ENCODE data around the gene AK9.
A peak's percentile ranks its signal among the peaks of the same experiment; 100 is the strongest.

The AK9 gene

GRCh38 chr6:109507490-109508072, 183.4 kb downstream of the AK9 start:
- Histone ChIP-seq H3K27ac (ENCODE audit: low read depth in 2 of 2, low read length in 2 of 2) (no peak overlapping the region), H3K4me3 (ENCODE audit: low read length in 2 of 2) (no peak overlapping the region), H3K9me3 (ENCODE audit: control insufficient read depth in 2 of 2, low read length in 2 of 2) (no peaks in the 10 kb centered on the region), H3K9ac (ENCODE audit: low read depth in 1 of 2, low read length in 2 of 2) (no peak overlapping the region), H3K4me1 (ENCODE audit: control insufficient read depth in 2 of 2, insufficient read depth in 2 of 2, low read length in 2 of 2) (no peaks in the 10 kb centered on the region), H3K27me3 (ENCODE audit: control insufficient read depth in 2 of 2, insufficient read depth in 2 of 2, low read length in 2 of 2) (no peaks in the 10 kb centered on the region), H3K36me3 (ENCODE audit: control insufficient read depth in 2 of 2, insufficient read depth in 2 of 2, low read length in 2 of 2) (no peaks in the 10 kb centered on the region)

GRCh38 chr6:109506841-109507240, 184.2 kb downstream of the AK9 start:
- Histone ChIP-seq H3K27me3 (ENCODE audit: control insufficient read depth in 2 of 2, insufficient read depth in 2 of 2, low read length in 2 of 2) (no peaks in the 10 kb centered on the region), H3K9ac (ENCODE audit: low read depth in 1 of 2, low read length in 2 of 2) (no peak overlapping the region), H3K36me3 (ENCODE audit: control insufficient read depth in 2 of 2, insufficient read depth in 2 of 2, low read length in 2 of 2) (no peaks in the 10 kb centered on the region), H3K27ac (ENCODE audit: low read depth in 2 of 2, low read length in 2 of 2) (no peak overlapping the region), H3K4me1 (ENCODE audit: control insufficient read depth in 2 of 2, insufficient read depth in 2 of 2, low read length in 2 of 2) (no peaks in the 10 kb centered on the region), H3K9me3 (ENCODE audit: control insufficient read depth in 2 of 2, low read length in 2 of 2) (no peaks in the 10 kb centered on the region), H3K4me3 (ENCODE audit: low read length in 2 of 2) (no peak overlapping the region)

- H3K36me3 ChIP-seq (ENCODE audit: control insufficient read depth in 2 of 2, insufficient read depth in 2 of 2, low read length in 2 of 2) = no peaks in the 10 kb centered on the region
- no peak overlapping the region for H3K9ac ChIP-seq (ENCODE audit: low read depth in 1 of 2, low read length in 2 of 2)
- H3K4me1 ChIP-seq (ENCODE audit: control insufficient read depth in 2 of 2, insufficient read depth in 2 of 2, low read length in 2 of 2) = no peaks in the 10 kb centered on the region
- no peaks in the 10 kb centered on the region for H3K27me3 ChIP-seq (ENCODE audit: control insufficient read depth in 2 of 2, insufficient read depth in 2 of 2, low read length in 2 of 2)
- H3K9me3 ChIP-seq (ENCODE audit: control insufficient read depth in 2 of 2, low read length in 2 of 2) = no peaks in the 10 kb centered on the region
- no peak overlapping the region for H3K4me3 ChIP-seq (ENCODE audit: low read length in 2 of 2)
- H3K27ac ChIP-seq (ENCODE audit: low read depth in 2 of 2, low read length in 2 of 2) = no peak overlapping the region
Measured at GRCh38 chr6:109506314-109506713, 184.7 kb downstream of the AK9 start.

GRCh38 chr6:109503327-109504224, 187.4 kb downstream of the AK9 start:
- no peaks in the 10 kb centered on the region for H3K9me3 ChIP-seq (ENCODE audit: control insufficient read depth in 2 of 2, low read length in 2 of 2)
- no peak overlapping the region for H3K27ac ChIP-seq (ENCODE audit: low read depth in 2 of 2, low read length in 2 of 2)
- H3K9ac ChIP-seq (ENCODE audit: low read depth in 1 of 2, low read length in 2 of 2) = no peak overlapping the region
- H3K4me3 ChIP-seq (ENCODE audit: low read length in 2 of 2) = no peak overlapping the region
- no peaks in the 10 kb centered on the region for H3K4me1 ChIP-seq (ENCODE audit: control insufficient read depth in 2 of 2, insufficient read depth in 2 of 2, low read length in 2 of 2)
- H3K36me3 ChIP-seq (ENCODE audit: control insufficient read depth in 2 of 2, insufficient read depth in 2 of 2, low read length in 2 of 2) = no peaks in the 10 kb centered on the region
- no peaks in the 10 kb centered on the region for H3K27me3 ChIP-seq (ENCODE audit: control insufficient read depth in 2 of 2, insufficient read depth in 2 of 2, low read length in 2 of 2)

GRCh38 chr6:109498936-109499335, 192.1 kb downstream of the AK9 start:
- no peak overlapping the region for H3K4me3 ChIP-seq (ENCODE audit: low read length in 2 of 2)
- H3K4me1 ChIP-seq (ENCODE audit: control insufficient read depth in 2 of 2, insufficient read depth in 2 of 2, low read length in 2 of 2) = no peaks in the 10 kb centered on the region
- H3K27me3 ChIP-seq (ENCODE audit: control insufficient read depth in 2 of 2, insufficient read depth in 2 of 2, low read length in 2 of 2) = no peaks in the 10 kb centered on the region
- no peaks in the 10 kb centered on the region for H3K36me3 ChIP-seq (ENCODE audit: control insufficient read depth in 2 of 2, insufficient read depth in 2 of 2, low read length in 2 of 2)
- H3K9me3 ChIP-seq (ENCODE audit: control insufficient read depth in 2 of 2, low read length in 2 of 2) = no peaks in the 10 kb centered on the region
- H3K9ac ChIP-seq (ENCODE audit: low read depth in 1 of 2, low read length in 2 of 2) = no peak overlapping the region
- H3K27ac ChIP-seq (ENCODE audit: low read depth in 2 of 2, low read length in 2 of 2) = no peak overlapping the region

- Histone ChIP-seq H3K4me1 (ENCODE audit: control insufficient read depth in 2 of 2, insufficient read depth in 2 of 2, low read length in 2 of 2) (no peaks in the 10 kb centered on the region), H3K36me3 (ENCODE audit: control insufficient read depth in 2 of 2, insufficient read depth in 2 of 2, low read length in 2 of 2) (no peaks in the 10 kb centered on the region), H3K4me3 (ENCODE audit: low read length in 2 of 2) (no peak overlapping the region), H3K9ac (ENCODE audit: low read depth in 1 of 2, low read length in 2 of 2) (no peak overlapping the region), H3K9me3 (ENCODE audit: control insufficient read depth in 2 of 2, low read length in 2 of 2) (no peaks in the 10 kb centered on the region), H3K27me3 (ENCODE audit: control insufficient read depth in 2 of 2, insufficient read depth in 2 of 2, low read length in 2 of 2) (no peaks in the 10 kb centered on the region), H3K27ac (ENCODE audit: low read depth in 2 of 2, low read length in 2 of 2) (no peak overlapping the region)
Measured at GRCh38 chr6:109498052-109498451, 192.9 kb downstream of the AK9 start.

GRCh38 chr6:109496036-109496772, 194.8 kb downstream of the AK9 start:
- Histone ChIP-seq H3K9me3 (ENCODE audit: control insufficient read depth in 2 of 2, low read length in 2 of 2) (no peaks in the 10 kb centered on the region), H3K4me3 (ENCODE audit: low read length in 2 of 2) (no peak overlapping the region), H3K9ac (ENCODE audit: low read depth in 1 of 2, low read length in 2 of 2) (no peak overlapping the region), H3K4me1 (ENCODE audit: control insufficient read depth in 2 of 2, insufficient read depth in 2 of 2, low read length in 2 of 2) (no peaks in the 10 kb centered on the region), H3K36me3 (ENCODE audit: control insufficient read depth in 2 of 2, insufficient read depth in 2 of 2, low read length in 2 of 2) (no peaks in the 10 kb centered on the region), H3K27me3 (ENCODE audit: control insufficient read depth in 2 of 2, insufficient read depth in 2 of 2, low read length in 2 of 2) (no peaks in the 10 kb centered on the region), H3K27ac (ENCODE audit: low read depth in 2 of 2, low read length in 2 of 2) (no peak overlapping the region)

GRCh38 chr6:109493865-109494264, 197.1 kb downstream of the AK9 start:
- no peaks in the 10 kb centered on the region for H3K4me1 ChIP-seq (ENCODE audit: control insufficient read depth in 2 of 2, insufficient read depth in 2 of 2, low read length in 2 of 2)
- no peaks in the 10 kb centered on the region for H3K9me3 ChIP-seq (ENCODE audit: control insufficient read depth in 2 of 2, low read length in 2 of 2)
- H3K4me3 ChIP-seq (ENCODE audit: low read length in 2 of 2) = no peak overlapping the region
- H3K9ac ChIP-seq (ENCODE audit: low read depth in 1 of 2, low read length in 2 of 2) = no peak overlapping the region
- H3K36me3 ChIP-seq (ENCODE audit: control insufficient read depth in 2 of 2, insufficient read depth in 2 of 2, low read length in 2 of 2) = no peaks in the 10 kb centered on the region
- H3K27ac ChIP-seq (ENCODE audit: low read depth in 2 of 2, low read length in 2 of 2) = no peak overlapping the region
- H3K27me3 ChIP-seq (ENCODE audit: control insufficient read depth in 2 of 2, insufficient read depth in 2 of 2, low read length in 2 of 2) = no peaks in the 10 kb centered on the region

GRCh38 chr6:109491207-109491938, 199.6 kb downstream of the AK9 start:
- no peak overlapping the region for H3K9ac ChIP-seq (ENCODE audit: low read depth in 1 of 2, low read length in 2 of 2)

More at GRCh38 chr6:109491207-109491938, 199.6 kb downstream of the AK9 start:
- Histone ChIP-seq H3K4me1 (ENCODE audit: control insufficient read depth in 2 of 2, insufficient read depth in 2 of 2, low read length in 2 of 2) (no peaks in the 10 kb centered on the region), H3K9me3 (ENCODE audit: control insufficient read depth in 2 of 2, low read length in 2 of 2) (no peaks in the 10 kb centered on the region), H3K36me3 (ENCODE audit: control insufficient read depth in 2 of 2, insufficient read depth in 2 of 2, low read length in 2 of 2) (no peaks in the 10 kb centered on the region), H3K4me3 (ENCODE audit: low read length in 2 of 2) (no peak overlapping the region), H3K27me3 (ENCODE audit: control insufficient read depth in 2 of 2, insufficient read depth in 2 of 2, low read length in 2 of 2) (no peaks in the 10 kb centered on the region), H3K27ac (ENCODE audit: low read depth in 2 of 2, low read length in 2 of 2) (peak overlapping the region in 1 of 2 donors; percentile 16)

Measured in mucosa of rectum (tissue), 2 donors.